Stomach (tissue), 4 donors: ENCODE data around the gene C17orf113.

Experiments used
- CTCF ChIP-seq, 7 experiments: fragments of 450-650 bp in 4 of 7; fragments of 200-600 bp in 3 of 7; sonication (generic) in 3 of 7; IDR thresholded peaks; one replicate each; pipeline ENCODE4 v1.5.1; 2016 to 2019; ENCODE audit warnings: antibody characterized with exemption in 7 of 7, control low read depth in 2 of 7, mild to moderate bottlenecking in 1 of 7
- POLR2A ChIP-seq, 4 donors: fragments of 450-650 bp; IDR thresholded peaks; one replicate each; pipeline ENCODE4 v1.6.1; 2016; ENCODE audit warnings: antibody characterized with exemption in 4 of 4, control low read depth in 2 of 4, mild to moderate bottlenecking in 1 of 4, moderate library complexity in 1 of 4

- TF ChIP-seq CTCF (IDR thresholded peaks at IDR 0.05) (no peak), POLR2A (IDR thresholded peaks at IDR 0.05) (no peak)
Measured at GRCh38 chr17:42018339-42018738, 32.1 kb downstream of the C17orf113 start.
